GM23338 (cell line): ENCODE results near the gene ARL1. TPM values are rescaled to one million over a fixed set of nuclear protein-coding genes. Genes with fewer than 3 reads are reported as not detected.

Experiments
- ATAC-seq: fragments of 200-7000 bp; cut with Tn5 transposase; 3 replicates; pipeline ENCODE4 v1.9.1; 2020
- DNase-seq: peaks from one replicate; pipeline ENCODE4 v3.0.0-alpha.2; 2015; ENCODE audit warnings: low spot score
- H2AFZ ChIP-seq: fragments of 200-600 bp; sonication (generic); 2 replicates; pipeline ENCODE4 v1.8.0; 2016; ENCODE audit warnings: antibody characterized with exemption, mild to moderate bottlenecking, moderate library complexity
- H3F3A ChIP-seq: fragments of 200-600 bp; sonication (generic); replicated peaks from 2 replicates; pipeline ENCODE4 v1.8.0; 2017; ENCODE audit warnings: antibody characterized with exemption, mixed run types, low read depth
- H3K27ac ChIP-seq: fragments of 200-600 bp; sonication (generic); 2 replicates; pipeline ENCODE4 v1.6.1; 2016; ENCODE audit warnings: low read depth
- H3K27me3 ChIP-seq: fragments of 200-600 bp; sonication (generic); 2 replicates; pipeline ENCODE4 v1.8.0; 2016; ENCODE audit warnings: mild to moderate bottlenecking, mixed run types, moderate library complexity; ENCODE audit not compliant: insufficient read depth
- H3K36me3 ChIP-seq: fragments of 200-600 bp; sonication (generic); 2 replicates; pipeline ENCODE4 v1.8.0; 2016; ENCODE audit warnings: mild to moderate bottlenecking; ENCODE audit not compliant: insufficient read depth
- H3K4me1 ChIP-seq: fragments of 200-600 bp; sonication (generic); 2 replicates; pipeline ENCODE4 v1.8.0; 2016; ENCODE audit warnings: mild to moderate bottlenecking, moderate library complexity; ENCODE audit not compliant: insufficient read depth
- H3K4me2 ChIP-seq: fragments of 200-600 bp; sonication (generic); 2 replicates; pipeline ENCODE4 v1.7.1; 2017; ENCODE audit warnings: mixed run types
- H3K4me3 ChIP-seq: fragments of 200-600 bp; sonication (generic); 2 replicates; pipeline ENCODE4 v1.6.1; 2016; ENCODE audit warnings: mixed run types
- H3K79me2 ChIP-seq: fragments of 200-600 bp; sonication (generic); replicated peaks from 2 replicates; pipeline ENCODE4 v1.8.0; 2017; ENCODE audit warnings: mild to moderate bottlenecking; ENCODE audit not compliant: insufficient read depth
- H3K9me2 ChIP-seq: fragments of 200-600 bp; sonication (generic); 2 replicates; pipeline ENCODE4 v1.8.0; 2017; ENCODE audit not compliant: insufficient read depth
- H4K20me1 ChIP-seq: fragments of 200-600 bp; sonication (generic); replicated peaks from 2 replicates; pipeline ENCODE4 v1.8.0; 2017; ENCODE audit warnings: mild to moderate bottlenecking; ENCODE audit not compliant: insufficient read depth
- H3K27ac Mint-ChIP-seq: 2 replicates; pipeline ENCODE4 v1.8.0; 2020; ENCODE audit warnings: inconsistent platforms, mild to moderate bottlenecking, moderate library complexity, mixed read lengths
- H3K27me3 Mint-ChIP-seq: 3 replicates; pipeline ENCODE4 v1.8.0; 2022; ENCODE audit warnings: low read depth, mild to moderate bottlenecking, moderate library complexity, mixed read lengths, inconsistent platforms; ENCODE audit not compliant: insufficient read depth, poor library complexity
- H3K36me3 Mint-ChIP-seq: 3 replicates; pipeline ENCODE4 v1.8.0; 2021; ENCODE audit warnings: low read depth, mild to moderate bottlenecking, inconsistent platforms, moderate library complexity, mixed read lengths
- H3K4me1 Mint-ChIP-seq: 3 replicates; pipeline ENCODE4 v1.8.0; 2020; ENCODE audit warnings: mild to moderate bottlenecking, inconsistent platforms, mixed read lengths
- H3K4me3 Mint-ChIP-seq: 3 replicates; pipeline ENCODE4 v1.8.0; 2021; ENCODE audit warnings: moderate library complexity, mild to moderate bottlenecking, inconsistent platforms, mixed read lengths
- H3K9me3 Mint-ChIP-seq: 3 replicates; pipeline ENCODE4 v1.8.0; 2020; ENCODE audit warnings: moderate library complexity, mild to moderate bottlenecking, inconsistent platforms, mixed read lengths
- CREB1 ChIP-seq: fragments of 250-450 bp; sonication (Bioruptor Pico); IDR thresholded peaks from 2 replicates; pipeline ENCODE4 v1.5.0; 2020; ENCODE audit warnings: low read depth, mild to moderate bottlenecking, moderate library complexity
- EZH2 ChIP-seq: fragments of 200-600 bp; sonication (generic); IDR thresholded peaks from one replicate; pipeline ENCODE4 v1.8.0; 2017; ENCODE audit warnings: antibody characterized with exemption, mild to moderate bottlenecking, low read depth; ENCODE audit not compliant: unreplicated experiment
- EZH2phosphoT487 ChIP-seq: fragments of 200-600 bp; sonication (generic); IDR thresholded peaks from one replicate; pipeline ENCODE4 v1.8.1; 2018; ENCODE audit warnings: antibody characterized with exemption; ENCODE audit not compliant: unreplicated experiment
- JUNB ChIP-seq: IDR thresholded peaks from one replicate; pipeline ENCODE4 v1.6.1; 2016; ENCODE audit warnings: antibody characterized with exemption; ENCODE audit not compliant: unreplicated experiment
- NANOG ChIP-seq: IDR thresholded peaks from 2 replicates; pipeline ENCODE4 v1.6.1; 2016; ENCODE audit warnings: antibody characterized with exemption, borderline replicate concordance
- POLR2AphosphoS5 ChIP-seq: IDR thresholded peaks from 2 replicates; pipeline ENCODE4 v1.6.1; 2016; ENCODE audit warnings: antibody characterized with exemption, low read depth
- STAT1 ChIP-seq: IDR thresholded peaks from one replicate; pipeline ENCODE4 v1.6.1; 2016; ENCODE audit warnings: antibody characterized with exemption; ENCODE audit not compliant: unreplicated experiment
- ZNF114 ChIP-seq: fragments of 250-450 bp; sonication (Bioruptor Pico); IDR thresholded peaks from 2 replicates; pipeline ENCODE4 v1.5.0; 2020; ENCODE audit warnings: mild to moderate bottlenecking, moderate library complexity
- ZNF331 ChIP-seq: fragments of 250-450 bp; sonication (Bioruptor Pico); IDR thresholded peaks from 2 replicates; pipeline ENCODE4 v1.5.0; 2020; ENCODE audit warnings: low read depth, mild to moderate bottlenecking, moderate library complexity
- polyA plus RNA-seq: library from polyadenylated mRNA; unstranded; fragments of >200 nt; fragmentation: Nextera tagmentation; extraction: Ambion mirVana; gene quantifications from 2 replicates; pipeline ENCODE4 v1.2.1, GENCODE V29; 2016
- total RNA-seq: library from RNA; depleted of rRNA; stranded (reverse); fragments of >200 nt; shearing (Covaris generic); gene quantifications from 2 replicates; pipeline ENCODE4 v1.2.3, GENCODE V29; 2014
- TF ChIP-seq, protein P1 (sequence below): IDR thresholded peaks from one replicate; pipeline ENCODE4 v1.6.1; 2018; ENCODE audit warnings: antibody characterized with exemption; ENCODE audit not compliant: unreplicated experiment
- TF ChIP-seq, protein P2 (sequence below), 2 experiments: fragments of 200-600 bp in 1 of 2; sonication (generic) in 1 of 2; conservative IDR thresholded peaks; 2 replicates each; pipeline versions ENCODE4 v1.5.1 to v1.6.1; 2016 to 2017; ENCODE audit warnings: antibody characterized with exemption in 2 of 2, low read depth in 2 of 2, mild to moderate bottlenecking in 2 of 2, moderate library complexity in 1 of 2
- TF ChIP-seq, protein P3 (sequence below): IDR thresholded peaks from 2 replicates; pipeline ENCODE4 v1.6.1; 2016; ENCODE audit warnings: antibody characterized with exemption
- TF ChIP-seq, protein P4 (sequence below): fragments of 250-450 bp; sonication (Bioruptor Pico); IDR thresholded peaks from 2 replicates; pipeline ENCODE4 v1.5.0; 2020; ENCODE audit warnings: mild to moderate bottlenecking, moderate library complexity

The ARL1 gene
- total and polyA plus RNA-seq, 2 experiments from 2014 or later, result 50.0 to 55.9 TPM

DNA sequence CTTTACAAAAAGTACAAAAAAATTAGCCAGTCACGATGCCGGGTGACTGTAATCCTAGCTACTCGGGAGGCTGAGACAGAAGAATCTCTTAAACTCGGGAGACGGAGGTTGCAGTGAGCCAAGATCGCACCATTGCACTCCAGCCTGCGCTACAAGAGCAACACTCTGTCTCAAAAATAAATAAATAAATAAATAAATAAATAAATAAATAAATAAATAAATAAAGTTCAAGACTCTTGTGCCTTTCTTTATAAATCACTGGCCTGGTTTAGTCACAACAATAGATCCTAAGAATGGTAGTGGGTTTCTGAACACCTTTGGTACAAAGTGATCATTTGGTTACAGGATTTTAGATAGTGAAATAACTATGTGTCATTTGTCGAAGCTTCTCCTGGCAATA is 46.1 kb downstream of the ARL1 start:
- Histone ChIP-seq H4K20me1 (peaks cover 5% of the 10 kb centered on the region), H3K4me2 (no peak overlapping the region), H3K9me2 (no peaks in the 10 kb centered on the region), H2AFZ (no peak overlapping the region), H3K4me1 (no peaks in the 10 kb centered on the region), H3K27me3 (no peaks in the 10 kb centered on the region), H3K27ac (no peak overlapping the region), H3K79me2 (no peaks in the 10 kb centered on the region), H3F3A (no peaks in the 10 kb centered on the region), H3K4me3 (no peak overlapping the region), H3K36me3 (peaks cover 45% of the 10 kb centered on the region)
- DNase-seq (no peak), ATAC-seq (no peak)
- H3K4me1 Mint-ChIP-seq, result no peaks in the 10 kb centered on the region
- H3K27ac Mint-ChIP-seq, result no peak overlapping the region
- H3K9me3 Mint-ChIP-seq, result no peaks in the 10 kb centered on the region
- TF ChIP-seq, protein P1, sequence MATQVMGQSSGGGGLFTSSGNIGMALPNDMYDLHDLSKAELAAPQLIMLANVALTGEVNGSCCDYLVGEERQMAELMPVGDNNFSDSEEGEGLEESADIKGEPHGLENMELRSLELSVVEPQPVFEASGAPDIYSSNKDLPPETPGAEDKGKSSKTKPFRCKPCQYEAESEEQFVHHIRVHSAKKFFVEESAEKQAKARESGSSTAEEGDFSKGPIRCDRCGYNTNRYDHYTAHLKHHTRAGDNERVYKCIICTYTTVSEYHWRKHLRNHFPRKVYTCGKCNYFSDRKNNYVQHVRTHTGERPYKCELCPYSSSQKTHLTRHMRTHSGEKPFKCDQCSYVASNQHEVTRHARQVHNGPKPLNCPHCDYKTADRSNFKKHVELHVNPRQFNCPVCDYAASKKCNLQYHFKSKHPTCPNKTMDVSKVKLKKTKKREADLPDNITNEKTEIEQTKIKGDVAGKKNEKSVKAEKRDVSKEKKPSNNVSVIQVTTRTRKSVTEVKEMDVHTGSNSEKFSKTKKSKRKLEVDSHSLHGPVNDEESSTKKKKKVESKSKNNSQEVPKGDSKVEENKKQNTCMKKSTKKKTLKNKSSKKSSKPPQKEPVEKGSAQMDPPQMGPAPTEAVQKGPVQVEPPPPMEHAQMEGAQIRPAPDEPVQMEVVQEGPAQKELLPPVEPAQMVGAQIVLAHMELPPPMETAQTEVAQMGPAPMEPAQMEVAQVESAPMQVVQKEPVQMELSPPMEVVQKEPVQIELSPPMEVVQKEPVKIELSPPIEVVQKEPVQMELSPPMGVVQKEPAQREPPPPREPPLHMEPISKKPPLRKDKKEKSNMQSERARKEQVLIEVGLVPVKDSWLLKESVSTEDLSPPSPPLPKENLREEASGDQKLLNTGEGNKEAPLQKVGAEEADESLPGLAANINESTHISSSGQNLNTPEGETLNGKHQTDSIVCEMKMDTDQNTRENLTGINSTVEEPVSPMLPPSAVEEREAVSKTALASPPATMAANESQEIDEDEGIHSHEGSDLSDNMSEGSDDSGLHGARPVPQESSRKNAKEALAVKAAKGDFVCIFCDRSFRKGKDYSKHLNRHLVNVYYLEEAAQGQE, result no peak
- TF ChIP-seq CREB1 (CRISPR knock-in tag) (no peak), STAT1 (no peak), POLR2AphosphoS5 (no peak), ZNF114 (CRISPR knock-in tag) (no peak), JUNB (no peak), EZH2 (no peak), ZNF331 (CRISPR knock-in tag) (no peak), EZH2phosphoT487 (no peak), NANOG (no peak)
- TF ChIP-seq, protein P2, sequence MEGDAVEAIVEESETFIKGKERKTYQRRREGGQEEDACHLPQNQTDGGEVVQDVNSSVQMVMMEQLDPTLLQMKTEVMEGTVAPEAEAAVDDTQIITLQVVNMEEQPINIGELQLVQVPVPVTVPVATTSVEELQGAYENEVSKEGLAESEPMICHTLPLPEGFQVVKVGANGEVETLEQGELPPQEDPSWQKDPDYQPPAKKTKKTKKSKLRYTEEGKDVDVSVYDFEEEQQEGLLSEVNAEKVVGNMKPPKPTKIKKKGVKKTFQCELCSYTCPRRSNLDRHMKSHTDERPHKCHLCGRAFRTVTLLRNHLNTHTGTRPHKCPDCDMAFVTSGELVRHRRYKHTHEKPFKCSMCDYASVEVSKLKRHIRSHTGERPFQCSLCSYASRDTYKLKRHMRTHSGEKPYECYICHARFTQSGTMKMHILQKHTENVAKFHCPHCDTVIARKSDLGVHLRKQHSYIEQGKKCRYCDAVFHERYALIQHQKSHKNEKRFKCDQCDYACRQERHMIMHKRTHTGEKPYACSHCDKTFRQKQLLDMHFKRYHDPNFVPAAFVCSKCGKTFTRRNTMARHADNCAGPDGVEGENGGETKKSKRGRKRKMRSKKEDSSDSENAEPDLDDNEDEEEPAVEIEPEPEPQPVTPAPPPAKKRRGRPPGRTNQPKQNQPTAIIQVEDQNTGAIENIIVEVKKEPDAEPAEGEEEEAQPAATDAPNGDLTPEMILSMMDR (conservative IDR thresholded peaks at IDR 0.05; ENCODE audit: low read depth in 2 of 2), result no peak
- TF ChIP-seq, protein P3, sequence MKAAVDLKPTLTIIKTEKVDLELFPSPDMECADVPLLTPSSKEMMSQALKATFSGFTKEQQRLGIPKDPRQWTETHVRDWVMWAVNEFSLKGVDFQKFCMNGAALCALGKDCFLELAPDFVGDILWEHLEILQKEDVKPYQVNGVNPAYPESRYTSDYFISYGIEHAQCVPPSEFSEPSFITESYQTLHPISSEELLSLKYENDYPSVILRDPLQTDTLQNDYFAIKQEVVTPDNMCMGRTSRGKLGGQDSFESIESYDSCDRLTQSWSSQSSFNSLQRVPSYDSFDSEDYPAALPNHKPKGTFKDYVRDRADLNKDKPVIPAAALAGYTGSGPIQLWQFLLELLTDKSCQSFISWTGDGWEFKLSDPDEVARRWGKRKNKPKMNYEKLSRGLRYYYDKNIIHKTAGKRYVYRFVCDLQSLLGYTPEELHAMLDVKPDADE, result no peak
- TF ChIP-seq, protein P4, sequence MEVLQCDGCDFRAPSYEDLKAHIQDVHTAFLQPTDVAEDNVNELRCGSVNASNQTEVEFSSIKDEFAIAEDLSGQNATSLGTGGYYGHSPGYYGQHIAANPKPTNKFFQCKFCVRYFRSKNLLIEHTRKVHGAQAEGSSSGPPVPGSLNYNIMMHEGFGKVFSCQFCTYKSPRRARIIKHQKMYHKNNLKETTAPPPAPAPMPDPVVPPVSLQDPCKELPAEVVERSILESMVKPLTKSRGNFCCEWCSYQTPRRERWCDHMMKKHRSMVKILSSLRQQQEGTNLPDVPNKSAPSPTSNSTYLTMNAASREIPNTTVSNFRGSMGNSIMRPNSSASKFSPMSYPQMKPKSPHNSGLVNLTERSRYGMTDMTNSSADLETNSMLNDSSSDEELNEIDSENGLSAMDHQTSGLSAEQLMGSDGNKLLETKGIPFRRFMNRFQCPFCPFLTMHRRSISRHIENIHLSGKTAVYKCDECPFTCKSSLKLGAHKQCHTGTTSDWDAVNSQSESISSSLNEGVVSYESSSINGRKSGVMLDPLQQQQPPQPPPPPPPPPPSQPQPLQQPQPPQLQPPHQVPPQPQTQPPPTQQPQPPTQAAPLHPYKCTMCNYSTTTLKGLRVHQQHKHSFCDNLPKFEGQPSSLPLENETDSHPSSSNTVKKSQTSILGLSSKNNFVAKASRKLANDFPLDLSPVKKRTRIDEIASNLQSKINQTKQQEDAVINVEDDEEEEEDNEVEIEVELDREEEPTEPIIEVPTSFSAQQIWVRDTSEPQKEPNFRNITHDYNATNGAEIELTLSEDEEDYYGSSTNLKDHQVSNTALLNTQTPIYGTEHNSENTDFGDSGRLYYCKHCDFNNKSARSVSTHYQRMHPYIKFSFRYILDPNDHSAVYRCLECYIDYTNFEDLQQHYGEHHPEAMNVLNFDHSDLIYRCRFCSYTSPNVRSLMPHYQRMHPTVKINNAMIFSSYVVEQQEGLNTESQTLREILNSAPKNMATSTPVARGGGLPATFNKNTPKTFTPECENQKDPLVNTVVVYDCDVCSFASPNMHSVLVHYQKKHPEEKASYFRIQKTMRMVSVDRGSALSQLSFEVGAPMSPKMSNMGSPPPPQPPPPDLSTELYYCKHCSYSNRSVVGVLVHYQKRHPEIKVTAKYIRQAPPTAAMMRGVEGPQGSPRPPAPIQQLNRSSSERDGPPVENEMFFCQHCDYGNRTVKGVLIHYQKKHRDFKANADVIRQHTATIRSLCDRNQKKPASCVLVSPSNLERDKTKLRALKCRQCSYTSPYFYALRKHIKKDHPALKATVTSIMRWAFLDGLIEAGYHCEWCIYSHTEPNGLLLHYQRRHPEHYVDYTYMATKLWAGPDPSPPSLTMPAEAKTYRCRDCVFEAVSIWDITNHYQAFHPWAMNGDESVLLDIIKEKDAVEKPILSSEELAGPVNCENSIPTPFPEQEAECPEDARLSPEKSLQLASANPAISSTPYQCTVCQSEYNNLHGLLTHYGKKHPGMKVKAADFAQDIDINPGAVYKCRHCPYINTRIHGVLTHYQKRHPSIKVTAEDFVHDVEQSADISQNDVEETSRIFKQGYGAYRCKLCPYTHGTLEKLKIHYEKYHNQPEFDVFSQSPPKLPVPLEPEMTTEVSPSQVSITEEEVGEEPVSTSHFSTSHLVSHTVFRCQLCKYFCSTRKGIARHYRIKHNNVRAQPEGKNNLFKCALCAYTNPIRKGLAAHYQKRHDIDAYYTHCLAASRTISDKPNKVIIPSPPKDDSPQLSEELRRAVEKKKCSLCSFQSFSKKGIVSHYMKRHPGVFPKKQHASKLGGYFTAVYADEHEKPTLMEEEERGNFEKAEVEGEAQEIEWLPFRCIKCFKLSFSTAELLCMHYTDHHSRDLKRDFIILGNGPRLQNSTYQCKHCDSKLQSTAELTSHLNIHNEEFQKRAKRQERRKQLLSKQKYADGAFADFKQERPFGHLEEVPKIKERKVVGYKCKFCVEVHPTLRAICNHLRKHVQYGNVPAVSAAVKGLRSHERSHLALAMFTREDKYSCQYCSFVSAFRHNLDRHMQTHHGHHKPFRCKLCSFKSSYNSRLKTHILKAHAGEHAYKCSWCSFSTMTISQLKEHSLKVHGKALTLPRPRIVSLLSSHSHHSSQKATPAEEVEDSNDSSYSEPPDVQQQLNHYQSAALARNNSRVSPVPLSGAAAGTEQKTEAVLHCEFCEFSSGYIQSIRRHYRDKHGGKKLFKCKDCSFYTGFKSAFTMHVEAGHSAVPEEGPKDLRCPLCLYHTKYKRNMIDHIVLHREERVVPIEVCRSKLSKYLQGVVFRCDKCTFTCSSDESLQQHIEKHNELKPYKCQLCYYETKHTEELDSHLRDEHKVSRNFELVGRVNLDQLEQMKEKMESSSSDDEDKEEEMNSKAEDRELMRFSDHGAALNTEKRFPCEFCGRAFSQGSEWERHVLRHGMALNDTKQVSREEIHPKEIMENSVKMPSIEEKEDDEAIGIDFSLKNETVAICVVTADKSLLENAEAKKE, result no peak
- H3K27me3 Mint-ChIP-seq, result no peaks in the 10 kb centered on the region
- no peak overlapping the region for H3K4me3 Mint-ChIP-seq
- H3K36me3 Mint-ChIP-seq, result peaks cover 66% of the 10 kb centered on the region
